ENCODE data around the gene EEF1AKMT3.

DNA sequence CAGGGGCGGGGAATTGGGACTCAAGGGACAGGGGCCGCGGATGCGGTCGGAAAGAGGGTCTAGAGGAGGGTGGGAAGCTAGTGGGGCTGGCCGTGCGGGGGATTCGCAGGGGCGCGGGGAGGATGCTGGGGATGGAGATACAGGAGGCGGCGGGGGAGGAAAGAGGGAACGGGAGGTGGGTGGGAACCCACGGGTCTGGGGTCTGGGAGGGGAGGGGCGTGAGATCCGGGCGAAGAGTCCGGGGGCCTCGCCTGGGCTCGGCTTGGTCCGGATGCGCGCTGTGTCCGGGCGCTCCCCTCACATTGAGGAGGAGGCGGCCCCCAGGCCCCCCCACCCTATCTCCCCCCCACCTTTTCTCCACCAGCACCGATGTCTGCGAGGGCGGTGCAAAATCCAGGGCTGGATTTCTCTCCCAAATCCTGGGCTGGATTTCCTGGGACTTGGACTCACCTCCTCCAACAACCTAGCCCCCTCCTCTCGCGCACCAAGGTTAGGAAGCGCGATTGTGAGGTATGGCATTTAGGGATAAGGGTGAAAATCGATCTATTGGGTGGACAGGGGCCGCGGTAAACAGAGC is 33.7 kb upstream of the EEF1AKMT3 start, which contains the start of gene AGAP2:
- TF ChIP-seq, protein P1, sequence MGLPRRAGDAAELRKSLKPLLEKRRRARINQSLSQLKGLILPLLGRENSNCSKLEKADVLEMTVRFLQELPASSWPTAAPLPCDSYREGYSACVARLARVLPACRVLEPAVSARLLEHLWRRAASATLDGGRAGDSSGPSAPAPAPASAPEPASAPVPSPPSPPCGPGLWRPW (IDR thresholded peaks at IDR 0.05), result no peak
- TF ChIP-seq, protein P2, sequence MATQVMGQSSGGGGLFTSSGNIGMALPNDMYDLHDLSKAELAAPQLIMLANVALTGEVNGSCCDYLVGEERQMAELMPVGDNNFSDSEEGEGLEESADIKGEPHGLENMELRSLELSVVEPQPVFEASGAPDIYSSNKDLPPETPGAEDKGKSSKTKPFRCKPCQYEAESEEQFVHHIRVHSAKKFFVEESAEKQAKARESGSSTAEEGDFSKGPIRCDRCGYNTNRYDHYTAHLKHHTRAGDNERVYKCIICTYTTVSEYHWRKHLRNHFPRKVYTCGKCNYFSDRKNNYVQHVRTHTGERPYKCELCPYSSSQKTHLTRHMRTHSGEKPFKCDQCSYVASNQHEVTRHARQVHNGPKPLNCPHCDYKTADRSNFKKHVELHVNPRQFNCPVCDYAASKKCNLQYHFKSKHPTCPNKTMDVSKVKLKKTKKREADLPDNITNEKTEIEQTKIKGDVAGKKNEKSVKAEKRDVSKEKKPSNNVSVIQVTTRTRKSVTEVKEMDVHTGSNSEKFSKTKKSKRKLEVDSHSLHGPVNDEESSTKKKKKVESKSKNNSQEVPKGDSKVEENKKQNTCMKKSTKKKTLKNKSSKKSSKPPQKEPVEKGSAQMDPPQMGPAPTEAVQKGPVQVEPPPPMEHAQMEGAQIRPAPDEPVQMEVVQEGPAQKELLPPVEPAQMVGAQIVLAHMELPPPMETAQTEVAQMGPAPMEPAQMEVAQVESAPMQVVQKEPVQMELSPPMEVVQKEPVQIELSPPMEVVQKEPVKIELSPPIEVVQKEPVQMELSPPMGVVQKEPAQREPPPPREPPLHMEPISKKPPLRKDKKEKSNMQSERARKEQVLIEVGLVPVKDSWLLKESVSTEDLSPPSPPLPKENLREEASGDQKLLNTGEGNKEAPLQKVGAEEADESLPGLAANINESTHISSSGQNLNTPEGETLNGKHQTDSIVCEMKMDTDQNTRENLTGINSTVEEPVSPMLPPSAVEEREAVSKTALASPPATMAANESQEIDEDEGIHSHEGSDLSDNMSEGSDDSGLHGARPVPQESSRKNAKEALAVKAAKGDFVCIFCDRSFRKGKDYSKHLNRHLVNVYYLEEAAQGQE (IDR thresholded peaks at IDR 0.05), result no peak
- TF ChIP-seq MAFK (IDR thresholded peaks at IDR 0.05; ENCODE audit: partially characterized antibody) (no peak), CTCF (IDR thresholded peaks at IDR 0.05) (no peak), EP300 (IDR thresholded peaks at IDR 0.05) (no peak), MAZ (IDR thresholded peaks at IDR 0.05; ENCODE audit: borderline replicate concordance, low read depth, low read length) (peak; percentile 74; the same call in 1 of the 2 replicates), KDM5A (IDR thresholded peaks at IDR 0.05) (no peak), RAD21 (conservative IDR thresholded peaks at IDR 0.05 in 1 of 2, IDR thresholded peaks at IDR 0.05 in 1 of 2) (no peak), EHMT2 (IDR thresholded peaks at IDR 0.05; ENCODE audit: low read depth) (no peak), POLR2A (IDR thresholded peaks at IDR 0.05; ENCODE audit: low read length) (no peak), JUN (IDR thresholded peaks at IDR 0.05) (no peak), MYC (IDR thresholded peaks at IDR 0.05; ENCODE audit: borderline replicate concordance, low read length) (no peak)
- TF ChIP-seq, protein P3, sequence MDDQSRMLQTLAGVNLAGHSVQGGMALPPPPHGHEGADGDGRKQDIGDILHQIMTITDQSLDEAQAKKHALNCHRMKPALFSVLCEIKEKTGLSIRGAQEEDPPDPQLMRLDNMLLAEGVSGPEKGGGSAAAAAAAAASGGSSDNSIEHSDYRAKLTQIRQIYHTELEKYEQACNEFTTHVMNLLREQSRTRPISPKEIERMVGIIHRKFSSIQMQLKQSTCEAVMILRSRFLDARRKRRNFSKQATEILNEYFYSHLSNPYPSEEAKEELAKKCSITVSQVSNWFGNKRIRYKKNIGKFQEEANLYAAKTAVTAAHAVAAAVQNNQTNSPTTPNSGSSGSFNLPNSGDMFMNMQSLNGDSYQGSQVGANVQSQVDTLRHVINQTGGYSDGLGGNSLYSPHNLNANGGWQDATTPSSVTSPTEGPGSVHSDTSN (IDR thresholded peaks at IDR 0.05), result no peak
